GM04504 (cell line): ENCODE measurements around the gene SMAD7.

Experiments
- DNase-seq: peaks from one replicate; pipeline ENCODE4 v3.0.0-alpha.2; 2012; ENCODE audit warnings: low read depth

Gene SMAD7

DNA sequence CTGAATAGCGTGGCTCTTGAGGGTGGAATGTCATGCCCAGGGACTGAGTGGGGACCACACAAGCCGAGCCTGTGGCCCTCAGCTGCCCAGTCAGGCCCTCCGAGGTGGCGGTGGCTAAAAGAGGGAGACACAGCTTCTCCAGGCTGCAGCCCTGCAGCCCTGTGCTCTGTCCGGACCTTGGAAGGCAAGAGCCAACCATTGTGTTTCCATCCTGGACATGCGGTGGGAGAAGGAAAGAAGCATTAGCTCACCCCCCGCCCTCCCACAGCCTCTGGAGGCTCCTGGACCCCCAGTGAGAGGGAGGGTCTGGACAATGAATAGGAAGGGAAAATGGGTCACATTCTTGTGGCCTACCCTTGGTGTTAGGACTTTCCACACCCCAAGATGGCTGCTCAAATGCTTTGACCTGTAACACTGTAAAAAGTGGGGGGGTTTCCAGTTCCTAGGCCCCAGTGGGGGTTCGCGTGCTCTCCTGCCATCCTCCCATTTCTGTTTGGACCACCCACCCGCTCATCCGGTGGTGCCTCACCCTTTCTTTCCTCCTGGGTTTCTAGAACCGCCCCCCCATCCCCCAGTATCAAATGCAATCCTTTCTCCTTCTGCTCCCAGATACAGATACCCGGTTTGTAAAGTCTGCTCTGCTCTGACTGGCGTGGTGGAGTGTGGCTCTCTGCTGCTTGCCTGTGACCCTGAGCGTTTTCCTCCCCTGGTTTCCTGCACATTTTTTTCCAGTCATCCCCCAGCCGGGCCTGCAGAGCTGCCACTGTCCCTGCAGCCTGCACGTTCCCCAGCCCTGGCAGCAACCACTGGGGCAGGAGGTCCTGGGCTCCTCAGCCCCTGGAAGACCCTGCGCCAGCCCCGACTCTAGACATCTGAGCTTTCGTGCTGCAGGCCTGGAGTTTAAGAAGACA, 36.3 kb upstream of the SMAD7 start:
- no peak for DNase-seq

DNA sequence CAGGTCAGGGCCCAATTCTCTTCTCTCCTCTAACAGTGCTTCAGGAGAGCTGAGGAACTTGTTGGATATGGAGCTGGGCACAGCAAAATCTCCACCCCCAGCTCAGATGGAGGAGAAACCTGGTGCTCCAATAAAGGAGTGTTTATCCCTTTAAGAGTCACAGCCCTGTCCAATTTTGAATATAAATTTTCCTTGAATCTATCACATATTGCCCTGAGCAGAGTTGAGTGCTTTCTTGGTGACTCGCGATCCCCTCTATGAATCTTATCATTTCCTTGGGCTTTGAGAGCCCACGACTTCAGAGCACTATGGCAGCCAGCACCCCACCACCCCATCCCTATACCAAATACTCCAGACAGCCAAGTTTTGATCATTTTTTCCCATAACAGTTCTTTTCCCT, 34.4 kb upstream of the SMAD7 start:
- DNase-seq, result no peak

- DNase-seq, result no peak
Observed at GRCh38 chr18:48983793-48984437, 33.1 kb upstream of the SMAD7 start.

DNA sequence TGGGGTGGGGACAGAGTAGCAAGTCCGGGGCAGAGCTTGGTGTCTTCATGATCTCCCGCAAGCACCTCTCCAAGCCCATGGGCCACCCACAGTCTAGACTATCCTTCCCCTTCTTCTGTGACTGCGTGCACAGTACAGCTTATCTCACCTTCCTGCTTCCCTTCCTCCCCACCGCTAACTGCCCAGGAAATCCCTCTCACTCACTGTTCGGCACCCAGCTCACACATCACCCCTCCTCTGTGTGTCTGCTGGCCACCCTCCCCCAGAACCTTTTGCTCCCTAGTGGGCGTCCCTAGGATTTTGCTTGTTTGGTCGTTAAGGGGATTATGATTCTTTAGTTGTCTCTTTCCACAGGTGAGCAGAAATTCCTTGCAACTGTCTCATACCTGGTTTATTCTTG, 31.5 kb upstream of the SMAD7 start:
- DNase-seq, result no peak

DNA sequence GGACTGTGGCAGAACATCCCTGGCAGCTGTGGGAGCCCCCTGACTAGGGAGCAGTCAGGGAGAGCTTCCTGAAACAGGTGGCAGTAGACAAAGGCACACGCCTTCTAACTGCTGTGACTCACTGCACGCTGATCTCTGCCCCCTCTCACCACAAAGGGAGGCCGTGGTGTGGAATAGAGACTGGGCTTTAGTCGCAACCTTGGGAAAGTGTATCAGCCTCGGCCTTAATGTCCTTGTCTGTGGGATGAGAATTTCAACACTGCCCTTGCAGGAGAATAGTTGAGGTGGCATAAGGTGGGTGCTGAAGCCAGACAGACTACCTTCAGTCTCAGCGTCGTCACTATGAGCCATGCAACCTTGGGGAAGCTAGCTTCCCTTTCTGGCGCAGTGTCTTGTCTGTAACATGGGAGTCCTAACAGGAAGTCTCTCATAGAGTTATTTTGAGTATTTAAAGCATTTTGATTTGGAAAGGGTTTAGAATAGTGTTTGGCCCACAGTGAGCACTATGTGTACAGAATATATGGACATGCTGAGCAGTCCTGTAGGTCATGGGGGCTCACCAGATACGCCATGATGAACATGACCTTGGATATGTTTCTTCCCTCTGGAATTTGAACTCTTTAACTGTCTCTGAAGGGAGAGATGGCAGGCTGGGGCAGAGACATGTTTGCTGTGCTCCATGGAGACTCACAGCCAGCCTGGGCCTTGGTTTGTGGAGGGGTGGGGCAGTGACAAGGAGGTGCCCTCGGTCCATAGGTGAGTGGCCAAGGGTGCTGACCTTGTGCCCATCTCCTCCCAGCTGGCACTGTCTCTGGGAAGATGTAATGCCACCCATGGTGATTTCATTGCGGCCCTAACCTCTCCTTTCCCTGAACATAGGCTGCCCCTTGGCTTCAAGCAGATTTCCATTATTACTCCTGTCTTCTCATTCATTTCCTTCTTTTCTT, 29.5 kb upstream of the SMAD7 start:
- DNase-seq, result no peak

GRCh38 chr18:48977914-48978313, 27.1 kb upstream of the SMAD7 start:
- DNase-seq, result no peak

GRCh38 chr18:48975817-48976649, 25.3 kb upstream of the SMAD7 start:
- DNase-seq, result no peak

GRCh38 chr18:48975120-48975816, 24.5 kb upstream of the SMAD7 start:
- DNase-seq, result no peak

DNA sequence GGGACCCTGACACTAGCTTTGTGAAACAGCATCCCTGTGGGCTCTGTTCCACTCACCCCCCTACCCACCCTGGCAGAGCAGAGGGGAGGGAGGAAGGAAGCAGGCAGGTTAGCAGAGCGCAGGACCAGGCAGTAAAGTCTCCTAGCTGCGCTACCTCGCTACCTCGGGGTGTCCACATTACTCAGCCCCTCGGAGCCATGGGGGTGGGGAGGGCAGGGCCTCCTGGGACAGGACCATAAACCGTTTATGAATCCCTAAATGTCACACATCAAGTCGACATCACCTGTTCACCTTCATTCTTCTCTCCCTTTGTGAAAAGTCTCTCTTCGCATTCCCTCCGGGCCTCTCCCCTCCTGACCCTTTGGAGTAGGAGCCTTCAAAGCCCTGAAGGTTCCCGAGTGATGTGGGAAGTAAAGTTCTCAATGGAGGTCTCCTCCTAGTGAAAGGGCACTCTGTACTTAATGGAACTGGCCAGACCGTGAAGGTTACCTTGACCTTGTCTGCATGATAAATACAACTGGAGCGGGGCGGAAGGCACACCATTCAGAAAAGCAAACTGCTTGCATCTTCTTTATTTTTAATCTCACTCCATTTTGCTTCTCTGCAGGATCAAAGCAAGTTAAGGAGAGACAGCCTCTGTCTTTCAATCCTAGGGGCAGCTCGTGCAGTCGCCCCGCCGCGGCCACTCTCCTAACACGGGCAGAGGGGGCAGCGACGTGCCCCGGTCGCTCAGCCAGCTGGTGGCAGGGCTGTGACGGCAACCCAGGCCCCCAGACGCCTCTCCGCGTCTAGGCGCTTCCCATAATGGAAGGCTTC, 23.7 kb upstream of the SMAD7 start:
- DNase-seq, result no peak

DNA sequence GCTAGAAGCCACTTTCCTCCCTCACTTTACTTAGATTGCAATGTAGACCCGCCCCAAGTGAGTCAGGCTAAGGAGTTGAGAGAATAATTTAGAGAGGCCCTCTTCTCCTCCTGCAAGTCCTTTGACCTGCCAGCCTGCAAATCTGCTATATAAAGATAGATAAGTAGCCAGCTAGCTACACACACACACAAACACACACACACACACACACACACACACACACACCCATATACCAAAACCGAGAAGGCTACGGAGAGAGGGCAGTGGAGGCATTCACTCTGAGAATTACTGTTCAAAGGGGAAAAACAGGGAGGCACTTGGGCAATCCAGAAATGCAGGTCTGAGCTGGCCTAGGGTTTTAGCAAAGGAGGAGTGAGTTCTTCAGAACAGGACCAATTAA, 23.0 kb upstream of the SMAD7 start:
- DNase-seq, result no peak

DNA sequence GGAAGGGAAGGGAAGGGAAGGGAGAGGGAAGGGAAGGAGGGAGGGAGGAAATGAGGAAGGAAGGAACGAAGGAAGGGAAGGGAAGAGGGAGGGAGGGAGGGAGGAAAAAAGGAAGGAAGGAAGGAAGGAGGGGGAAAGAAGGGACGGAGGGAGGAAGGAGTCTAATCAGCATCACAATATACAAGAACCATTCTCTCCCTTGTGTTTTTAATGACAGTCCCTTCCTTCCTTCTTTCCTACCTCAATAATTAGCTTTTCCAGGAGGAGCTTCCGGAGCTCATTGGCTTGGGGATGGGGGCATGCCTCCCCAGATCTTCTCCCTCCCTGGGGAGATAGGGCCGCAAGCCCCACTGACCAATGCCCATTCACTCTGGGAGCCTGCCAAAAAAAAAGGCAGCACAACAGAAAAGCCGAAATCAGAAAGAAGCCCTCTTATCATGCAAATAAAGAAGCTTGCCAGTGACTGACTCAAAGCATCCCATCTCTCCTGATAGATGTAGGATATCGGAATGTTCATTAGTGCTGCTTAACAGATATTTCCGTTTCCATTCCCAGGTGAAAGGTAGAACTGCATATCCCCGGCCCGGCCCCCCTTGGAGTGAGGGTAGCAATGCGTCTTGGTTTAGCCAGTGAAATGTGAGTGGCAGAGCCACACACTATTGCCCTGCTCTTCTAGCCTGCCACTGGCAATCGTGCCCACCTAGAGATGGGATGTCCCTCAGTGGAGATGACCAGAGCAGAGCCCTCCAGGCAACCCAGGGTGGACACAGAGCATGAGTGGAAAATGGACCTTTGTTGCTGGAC, 17.8 kb upstream of the SMAD7 start:
- no peak for DNase-seq

DNA sequence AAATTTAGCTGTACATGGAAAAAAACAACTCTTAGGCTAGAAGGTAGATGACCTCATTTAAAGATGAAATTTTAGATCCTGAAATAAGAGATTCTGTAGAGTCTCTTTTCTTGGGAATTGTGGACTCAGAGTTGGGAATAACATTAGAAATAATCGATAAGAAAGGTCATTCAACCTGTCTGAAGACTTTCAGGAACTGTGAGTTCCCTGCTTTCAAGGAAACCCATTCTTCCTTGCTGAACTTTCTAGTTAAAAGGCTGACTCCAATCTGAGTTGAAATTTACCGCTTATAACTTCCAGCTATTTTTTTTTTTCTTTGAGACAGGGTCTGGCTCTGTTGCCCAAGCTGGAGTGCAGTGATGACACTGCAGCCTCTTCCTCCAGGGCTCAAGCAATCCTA, 16.8 kb upstream of the SMAD7 start:
- no peak for DNase-seq

GRCh38 chr18:48966523-48966922, 15.8 kb upstream of the SMAD7 start:
- no peak for DNase-seq

GRCh38 chr18:48963586-48964470, 13.1 kb upstream of the SMAD7 start:
- DNase-seq, result no peak

- no peak for DNase-seq
Observed at GRCh38 chr18:48962994-48963561, 12.3 kb upstream of the SMAD7 start.

GRCh38 chr18:48962252-48962993, 11.7 kb upstream of the SMAD7 start:
- DNase-seq, result no peak

DNA sequence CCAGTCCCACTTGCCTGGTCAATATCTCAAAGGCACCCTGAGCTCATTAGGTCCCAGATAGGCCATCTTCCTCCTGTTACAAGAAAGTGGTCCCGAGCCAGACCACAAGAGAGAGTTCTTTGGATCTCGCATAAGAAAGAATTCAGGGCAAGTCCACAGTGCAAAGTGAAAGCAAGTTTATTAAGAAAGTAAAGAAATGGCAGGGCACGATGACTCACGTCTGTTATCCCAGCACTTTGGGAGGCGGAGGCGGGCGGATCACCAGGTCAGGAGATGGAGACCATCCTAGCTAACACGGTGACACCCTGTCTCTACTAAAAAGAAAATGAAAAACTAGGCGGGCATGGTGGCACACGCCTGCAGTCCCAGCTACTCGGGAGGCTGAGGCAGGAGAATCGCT, 10.8 kb upstream of the SMAD7 start:
- no peak for DNase-seq
